Spinal cord (tissue), 10 donors: ENCODE results near the gene SNX27. TPM values are rescaled to one million over a fixed set of nuclear protein-coding genes. Genes with fewer than 3 reads are reported as not detected.
A peak's percentile ranks its signal among the peaks of the same experiment; 100 is the strongest.

Source experiments
- DNase-seq, 6 donors: peaks; one replicate each; pipeline versions ENCODE4 v3.0.0 to v3.0.0-alpha.2; 2013 to 2015; ENCODE audit warnings: low spot score in 6 of 6, low read depth in 4 of 6
- H3K27ac ChIP-seq: one replicate; pipeline ENCODE4 v1.5.1; 2013; ENCODE audit warnings: low read depth, low read length, control low read depth
- H3K27me3 ChIP-seq: one replicate; pipeline ENCODE4 v1.6.1; 2013; ENCODE audit warnings: low read length; ENCODE audit not compliant: control insufficient read depth, insufficient read depth
- H3K36me3 ChIP-seq: one replicate; pipeline ENCODE4 v1.6.1; 2013; ENCODE audit warnings: low read length; ENCODE audit not compliant: control insufficient read depth, insufficient read depth
- H3K4me1 ChIP-seq: one replicate; pipeline ENCODE4 v1.6.1; 2013; ENCODE audit warnings: low read length; ENCODE audit not compliant: control insufficient read depth, insufficient read depth
- H3K4me3 ChIP-seq: one replicate; pipeline ENCODE4 v1.5.1; 2013; ENCODE audit warnings: low read depth, low read length, control low read depth
- H3K9me3 ChIP-seq: one replicate; pipeline ENCODE4 v1.6.1; 2013; ENCODE audit warnings: low read length; ENCODE audit not compliant: control insufficient read depth, insufficient read depth
- WGBS: methylation state at CpG from one replicate; pipeline ENCODE4 v1.1.5; 2013; ENCODE audit warnings: missing lambda C conversion rate; ENCODE audit not compliant: insufficient coverage; 5-methylcytosine and 5-hydroxymethylcytosine counted together
- polyA plus RNA-seq, 2 donors: library from polyadenylated mRNA; unstranded; fragments of 120-200 nt; gene quantifications; one replicate each; pipeline ENCODE4 v1.2.1, GENCODE V29; 2013; ENCODE audit not compliant: insufficient read length in 2 of 2
- total RNA-seq, 2 donors: library from RNA; depleted of rRNA in 1 of 2; stranded (reverse); fragments of 120-200 nt in 1 of 2; fragments of >200 nt in 1 of 2; gene quantifications; one replicate each; pipeline versions ENCODE4 v1.2.3 to v1.2.4, GENCODE V29; 2013 to 2014
- donor health status: healthy.

SNX27 gene
- total and polyA plus RNA-seq, 4 donors = 33.1 to 77.1 (median 47.8) TPM

GRCh38 chr1:151714820-151715725, 103.2 kb downstream of the SNX27 start:
- Histone ChIP-seq H3K4me1 (peaks cover 80% of the 10 kb centered on the region), H3K36me3 (peaks cover 18% of the 10 kb centered on the region), H3K27ac (no peak overlapping the region), H3K9me3 (no peaks in the 10 kb centered on the region), H3K4me3 (peak overlapping the region; percentile 40), H3K27me3 (peaks cover 7% of the 10 kb centered on the region)
- no peak for DNase-seq
- WGBS = 56% methylated on average over 7 of the region's 10 CpGs

GRCh38 chr1:151715726-151716404, 104.0 kb downstream of the SNX27 start:
- Histone ChIP-seq H3K36me3 (peaks cover 18% of the 10 kb centered on the region), H3K4me1 (peaks cover 72% of the 10 kb centered on the region), H3K9me3 (no peaks in the 10 kb centered on the region), H3K4me3 (peak overlapping the region; percentile 40), H3K27ac (no peak overlapping the region), H3K27me3 (peaks cover 7% of the 10 kb centered on the region)
- 13% methylated on average over 16 of the region's 17 CpGs for WGBS
- peak in 2 of 6 donors; percentile 85 to 89 for DNase-seq

GRCh38 chr1:151716405-151716762, 104.5 kb downstream of the SNX27 start:
- H3K4me1 ChIP-seq = peaks cover 67% of the 10 kb centered on the region
- no peak for DNase-seq
- no peak overlapping the region for H3K27ac ChIP-seq
- peaks cover 14% of the 10 kb centered on the region for H3K36me3 ChIP-seq
- peaks cover 7% of the 10 kb centered on the region for H3K27me3 ChIP-seq
- WGBS = 0% methylated on average over 5 of the region's 11 CpGs
- H3K4me3 ChIP-seq = peak overlapping the region; percentile 40
- no peaks in the 10 kb centered on the region for H3K9me3 ChIP-seq

GRCh38 chr1:151716771-151717631, 105.2 kb downstream of the SNX27 start, which contains the start of gene CELF3:
Gene CELF3, minus strand, starts transcription at chr1:151716803. Its CDS starts 783 bp downstream, at chr1:151716020.
- Histone ChIP-seq H3K27me3 (peaks cover 10% of the 10 kb centered on the region), H3K36me3 (peaks cover 10% of the 10 kb centered on the region), H3K27ac (peak within 1 kb of the TSS; percentile 52), H3K4me3 (peak within 1 kb of the TSS; percentile 40), H3K4me1 (peaks cover 66% of the 10 kb centered on the region), H3K9me3 (no peaks in the 10 kb centered on the region)
- WGBS = 0% methylated on average over 17 of the region's 27 CpGs
- DNase-seq = peak; percentile 71 to 99 (median 84)

- Histone ChIP-seq H3K27me3 (peaks cover 16% of the 10 kb centered on the region), H3K4me1 (peaks cover 58% of the 10 kb centered on the region), H3K27ac (no peak overlapping the region), H3K9me3 (no peaks in the 10 kb centered on the region), H3K4me3 (no peak overlapping the region), H3K36me3 (peaks cover 4% of the 10 kb centered on the region)
- 20% methylated on average over 2 of the region's 4 CpGs for WGBS
- DNase-seq = no peak
These were observed 106.2 kb downstream of the SNX27 start for GRCh38 chr1:151718011-151718431.

GRCh38 chr1:151718666-151719065, 106.8 kb downstream of the SNX27 start:
- Histone ChIP-seq H3K9me3 (no peaks in the 10 kb centered on the region), H3K4me3 (no peak overlapping the region), H3K27me3 (peaks cover 18% of the 10 kb centered on the region), H3K27ac (no peak overlapping the region), H3K4me1 (peaks cover 52% of the 10 kb centered on the region), H3K36me3 (peaks cover 4% of the 10 kb centered on the region)
- no peak for DNase-seq
- no CpG with 5 or more reads among the region's 4 CpGs for WGBS

- no peak for DNase-seq
- H3K4me1 ChIP-seq = peaks cover 40% of the 10 kb centered on the region
- no peaks in the 10 kb centered on the region for H3K36me3 ChIP-seq
- H3K9me3 ChIP-seq = no peaks in the 10 kb centered on the region
- WGBS = no CpG with 5 or more reads among the region's 1 CpG
- H3K4me3 ChIP-seq = no peak overlapping the region
- H3K27ac ChIP-seq = no peak overlapping the region
- H3K27me3 ChIP-seq = peaks cover 18% of the 10 kb centered on the region
These were observed 108.3 kb downstream of the SNX27 start for GRCh38 chr1:151720125-151720524.

GRCh38 chr1:151720554-151720953, 108.7 kb downstream of the SNX27 start:
- no peaks in the 10 kb centered on the region for H3K36me3 ChIP-seq
- H3K9me3 ChIP-seq = no peaks in the 10 kb centered on the region
- H3K4me3 ChIP-seq = peak overlapping the region; percentile 4
- DNase-seq = no peak
- peaks cover 37% of the 10 kb centered on the region for H3K4me1 ChIP-seq
- peak overlapping the region; percentile 45 for H3K27ac ChIP-seq
- peaks cover 18% of the 10 kb centered on the region for H3K27me3 ChIP-seq
- WGBS = no CpG with 5 or more reads among the region's 5 CpGs
